Endodermal cell (in vitro differentiated cells): Measurements from ENCODE around the gene DAPK1. TPM values are rescaled to one million over a fixed set of nuclear protein-coding genes. Genes with fewer than 3 reads are reported as not detected.

ENCODE experiments used
- DNase-seq: peaks from one replicate; pipeline ENCODE4 v3.0.0-alpha.2; 2017
- H3K27ac ChIP-seq: 2 replicates; pipeline ENCODE4 v1.5.1; 2013; ENCODE audit warnings: mild to moderate bottlenecking, low read depth, low read length, moderate library complexity
- H3K27me3 ChIP-seq: 2 replicates; pipeline ENCODE4 v1.6.1; 2013; ENCODE audit warnings: mild to moderate bottlenecking, low read length, moderate library complexity; ENCODE audit not compliant: insufficient read depth, control insufficient read depth, poor library complexity, severe bottlenecking
- H3K36me3 ChIP-seq: 2 replicates; pipeline ENCODE4 v1.7.0; 2013; ENCODE audit warnings: mild to moderate bottlenecking, low read length, moderate library complexity; ENCODE audit not compliant: control insufficient read depth, insufficient read depth
- H3K4me1 ChIP-seq: one replicate; pipeline ENCODE4 v1.7.0; 2013; ENCODE audit warnings: low read length; ENCODE audit not compliant: control insufficient read depth, insufficient read depth
- H3K4me3 ChIP-seq: 2 replicates; pipeline ENCODE4 v1.5.1; 2013; ENCODE audit warnings: mild to moderate bottlenecking, low read length, moderate library complexity
- H3K9ac ChIP-seq: 2 replicates; pipeline ENCODE4 v1.6.1; 2013; ENCODE audit warnings: mild to moderate bottlenecking, low read length, moderate library complexity; ENCODE audit not compliant: poor library complexity, severe bottlenecking; ENCODE audit errors: extremely low read depth
- H3K9me3 ChIP-seq: 2 replicates; pipeline ENCODE4 v1.6.1; 2013; ENCODE audit warnings: mild to moderate bottlenecking, low read length, moderate library complexity; ENCODE audit not compliant: control insufficient read depth
- H3K27ac Mint-ChIP-seq: 2 replicates; pipeline ENCODE4 v1.8.0; 2020; ENCODE audit warnings: mixed read lengths
- H3K27me3 Mint-ChIP-seq: 2 replicates; pipeline ENCODE4 v1.8.0; 2021; ENCODE audit warnings: mild to moderate bottlenecking, mixed read lengths; ENCODE audit not compliant: insufficient read depth
- H3K36me3 Mint-ChIP-seq: 2 replicates; pipeline ENCODE4 v1.8.0; 2020; ENCODE audit warnings: low read depth, mixed read lengths
- H3K4me1 Mint-ChIP-seq: 2 replicates; pipeline ENCODE4 v1.8.0; 2020; ENCODE audit warnings: mixed read lengths
- H3K4me3 Mint-ChIP-seq: 2 replicates; pipeline ENCODE4 v1.8.0; 2020; ENCODE audit warnings: mild to moderate bottlenecking, moderate library complexity, mixed read lengths
- H3K9me3 Mint-ChIP-seq: 2 replicates; pipeline ENCODE4 v1.8.0; 2020; ENCODE audit warnings: mild to moderate bottlenecking, mixed read lengths
- WGBS, 2 experiments: methylation state at CpG; one replicate each; pipeline versions ENCODE4 v1.1.5 to v1.1.7; 2013; ENCODE audit warnings: missing lambda C conversion rate in 2 of 2, mixed read lengths in 1 of 2; ENCODE audit not compliant: insufficient coverage in 1 of 2, insufficient read length in 1 of 2; 5-methylcytosine and 5-hydroxymethylcytosine counted together
- total RNA-seq, 2 donors: library from RNA; stranded (reverse); fragmentation: NEBNext Ultra II Directional in 1 of 2; extraction: Animal tissue kit (Norgen Biotek cat#: 25700) in 1 of 2; gene quantifications; 2 replicates in 1 of 2; 3 replicates in 1 of 2; pipeline ENCODE4 v1.2.1, GENCODE V29; 2021
- TF ChIP-seq, protein P1 (sequence below): fragments of 200-600 bp; sonication (generic); conservative IDR thresholded peaks from 2 replicates; pipeline ENCODE4 v1.5.0; 2021; ENCODE audit warnings: antibody characterized with exemption, mild to moderate bottlenecking

DAPK1 gene
- total RNA-seq, 2 donors from 2014 or later = 117 to 139 TPM

DNA sequence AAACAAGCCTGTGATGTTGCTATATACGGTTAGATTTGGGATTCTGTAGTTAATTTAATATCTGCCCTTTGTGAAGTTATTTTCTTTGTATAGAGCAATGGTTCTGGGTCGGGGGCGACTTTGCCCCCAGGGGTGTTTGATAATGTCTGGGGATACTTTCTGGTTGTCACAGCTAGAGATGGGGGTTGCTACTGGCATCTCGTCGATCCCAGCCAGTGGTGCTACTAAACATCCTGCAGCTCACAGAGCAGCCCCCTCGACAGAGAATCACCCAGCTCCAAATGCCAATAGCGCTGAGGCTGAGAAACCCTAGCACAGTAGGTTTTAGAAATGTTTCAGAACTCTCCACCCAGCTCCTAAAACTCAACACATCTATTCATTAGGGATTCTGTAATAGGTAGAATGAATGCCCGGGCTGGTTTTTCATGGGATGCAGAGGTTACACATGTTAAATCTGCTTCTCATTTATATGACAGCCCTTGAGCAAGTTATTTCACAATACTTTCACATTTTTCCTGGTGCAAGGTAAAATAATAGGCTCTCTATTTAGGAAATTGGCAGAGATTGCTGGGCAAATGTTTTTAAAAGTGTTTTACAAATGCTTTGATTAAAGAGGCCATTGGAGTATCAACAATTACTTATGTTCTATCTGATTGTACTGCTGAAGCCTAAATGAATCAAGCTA is 153.1 kb downstream of the DAPK1 start:
- Histone ChIP-seq H3K4me1 (no peaks in the 10 kb centered on the region), H3K9me3 (no peaks in the 10 kb centered on the region), H3K4me3 (no peak overlapping the region), H3K9ac (no peak overlapping the region), H3K27me3 (no peaks in the 10 kb centered on the region), H3K36me3 (peaks cover 80% of the 10 kb centered on the region), H3K27ac (no peak overlapping the region)
- Mint-ChIP-seq H3K9me3 (no peaks in the 10 kb centered on the region), H3K27ac (no peak overlapping the region), H3K4me3 (no peak overlapping the region), H3K36me3 (peaks cover 72% of the 10 kb centered on the region), H3K27me3 (no peaks in the 10 kb centered on the region), H3K4me1 (no peaks in the 10 kb centered on the region)
- no peak for DNase-seq
- WGBS, 2 experiments = 90 to 94% methylated on average over 2 to 8 of the region's 8 CpGs
- TF ChIP-seq, protein P1, sequence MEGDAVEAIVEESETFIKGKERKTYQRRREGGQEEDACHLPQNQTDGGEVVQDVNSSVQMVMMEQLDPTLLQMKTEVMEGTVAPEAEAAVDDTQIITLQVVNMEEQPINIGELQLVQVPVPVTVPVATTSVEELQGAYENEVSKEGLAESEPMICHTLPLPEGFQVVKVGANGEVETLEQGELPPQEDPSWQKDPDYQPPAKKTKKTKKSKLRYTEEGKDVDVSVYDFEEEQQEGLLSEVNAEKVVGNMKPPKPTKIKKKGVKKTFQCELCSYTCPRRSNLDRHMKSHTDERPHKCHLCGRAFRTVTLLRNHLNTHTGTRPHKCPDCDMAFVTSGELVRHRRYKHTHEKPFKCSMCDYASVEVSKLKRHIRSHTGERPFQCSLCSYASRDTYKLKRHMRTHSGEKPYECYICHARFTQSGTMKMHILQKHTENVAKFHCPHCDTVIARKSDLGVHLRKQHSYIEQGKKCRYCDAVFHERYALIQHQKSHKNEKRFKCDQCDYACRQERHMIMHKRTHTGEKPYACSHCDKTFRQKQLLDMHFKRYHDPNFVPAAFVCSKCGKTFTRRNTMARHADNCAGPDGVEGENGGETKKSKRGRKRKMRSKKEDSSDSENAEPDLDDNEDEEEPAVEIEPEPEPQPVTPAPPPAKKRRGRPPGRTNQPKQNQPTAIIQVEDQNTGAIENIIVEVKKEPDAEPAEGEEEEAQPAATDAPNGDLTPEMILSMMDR = no peak

DNA sequence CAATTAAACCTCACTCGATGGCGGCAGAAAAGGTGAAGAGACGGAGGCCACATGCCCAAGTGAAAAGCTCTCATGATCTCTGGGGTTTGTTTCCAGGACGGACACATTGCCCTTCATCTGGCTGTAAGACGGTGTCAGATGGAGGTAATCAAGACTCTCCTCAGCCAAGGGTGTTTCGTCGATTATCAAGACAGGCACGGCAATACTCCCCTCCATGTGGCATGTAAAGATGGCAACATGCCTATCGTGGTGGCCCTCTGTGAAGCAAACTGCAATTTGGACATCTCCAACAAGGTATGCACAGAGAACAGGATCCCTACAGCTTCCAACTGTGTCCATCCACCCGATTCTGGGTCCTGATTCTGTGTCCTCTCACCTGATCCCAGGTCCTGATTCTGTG is 153.8 kb downstream of the DAPK1 start:
- Mint-ChIP-seq H3K27me3 (no peaks in the 10 kb centered on the region), H3K4me1 (no peaks in the 10 kb centered on the region), H3K4me3 (no peak overlapping the region), H3K36me3 (peaks cover 72% of the 10 kb centered on the region), H3K27ac (no peak overlapping the region), H3K9me3 (no peaks in the 10 kb centered on the region)
- peaks cover 80% of the 10 kb centered on the region for H3K36me3 ChIP-seq
- H3K27me3 ChIP-seq = no peaks in the 10 kb centered on the region
- 95 to 99% methylated on average over 10 of the region's 10 CpGs for WGBS, 2 experiments
- no peak for DNase-seq
- no peaks in the 10 kb centered on the region for H3K4me1 ChIP-seq
- no peak overlapping the region for H3K4me3 ChIP-seq
- H3K9ac ChIP-seq = no peak overlapping the region
- H3K27ac ChIP-seq = no peak overlapping the region
- TF ChIP-seq, protein P1 = no peak
- H3K9me3 ChIP-seq = no peaks in the 10 kb centered on the region

DNA sequence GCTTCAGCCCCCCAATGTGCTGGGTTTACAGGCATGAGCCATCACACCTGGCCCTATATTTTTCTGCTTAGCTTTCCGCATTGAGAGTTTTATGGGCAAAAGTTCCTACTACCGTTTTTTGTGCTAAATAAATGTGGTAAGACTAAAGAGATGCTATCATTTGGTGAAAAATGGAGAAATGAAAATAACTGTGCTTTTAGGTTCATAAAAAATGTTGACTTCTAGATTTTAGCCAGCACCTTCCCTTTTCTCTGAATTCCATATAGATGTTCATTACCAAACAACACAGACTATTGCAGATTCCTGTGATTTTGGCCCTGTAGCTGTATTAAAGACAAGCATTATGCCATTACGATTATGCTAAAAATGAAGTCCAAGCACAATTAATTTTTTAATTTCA is 156.3 kb downstream of the DAPK1 start:
- H3K9me3 Mint-ChIP-seq = no peaks in the 10 kb centered on the region
- no peaks in the 10 kb centered on the region for H3K27me3 Mint-ChIP-seq
- 88 to 98% methylated on average over 2 to 3 of the region's 3 CpGs for WGBS, 2 experiments
- Histone ChIP-seq H3K36me3 (peaks cover 79% of the 10 kb centered on the region), H3K4me1 (no peaks in the 10 kb centered on the region), H3K4me3 (no peak overlapping the region), H3K9ac (no peak overlapping the region), H3K9me3 (no peaks in the 10 kb centered on the region), H3K27me3 (no peaks in the 10 kb centered on the region), H3K27ac (no peak overlapping the region)
- H3K4me1 Mint-ChIP-seq = peaks cover 9% of the 10 kb centered on the region
- H3K36me3 Mint-ChIP-seq = peaks cover 75% of the 10 kb centered on the region
- no peak for DNase-seq
- H3K27ac Mint-ChIP-seq = no peak overlapping the region
- H3K4me3 Mint-ChIP-seq = no peak overlapping the region
- TF ChIP-seq, protein P1 = no peak
